Epithelial cell of proximal tubule (primary cell): ENCODE results near the gene SIRPA. TPM values are rescaled to one million over a fixed set of nuclear protein-coding genes. Genes with fewer than 3 reads are reported as not detected.

Experiments used
- DNase-seq: peaks from one replicate; pipeline ENCODE4 v3.0.0-alpha.2; 2011; ENCODE audit warnings: low read depth
- H3K4me3 ChIP-seq: 2 replicates; pipeline ENCODE4 v1.5.1; 2011; ENCODE audit warnings: low read depth, mild to moderate bottlenecking, low read length
- CTCF ChIP-seq: conservative IDR thresholded peaks from 2 replicates; pipeline ENCODE4 v1.5.1; 2012; ENCODE audit warnings: low read depth, mild to moderate bottlenecking, low read length
- total RNA-seq: library from RNA; depleted of rRNA; stranded (reverse); fragments of >200 nt; gene quantifications from 2 replicates; pipeline ENCODE4 v1.2.3, GENCODE V29; 2015

The SIRPA gene
- total RNA-seq, 1 donor from 2014 or later: 50.6 TPM

GRCh38 chr20:1892119-1892385 lies 3.2 kb upstream of the SIRPA start:
- H3K4me3 ChIP-seq: no peak overlapping the region
- TF ChIP-seq CTCF: no peak
- no peak for DNase-seq

- TF ChIP-seq CTCF: no peak
- peak overlapping the region; percentile 86 for H3K4me3 ChIP-seq
- no peak for DNase-seq
These were observed 1.3 kb upstream of the SIRPA start for GRCh38 chr20:1893721-1894470.

GRCh38 chr20:1894471-1894950 lies 696 bp upstream of the SIRPA start:
- no peak for DNase-seq
- no peak for TF ChIP-seq CTCF
- peak overlapping the region; percentile 86 for H3K4me3 ChIP-seq

GRCh38 chr20:1895674-1896483 lies 672 bp downstream of the SIRPA start:
- TF ChIP-seq CTCF: no peak
- no peak for DNase-seq
- H3K4me3 ChIP-seq: peak overlapping the region; percentile 86

GRCh38 chr20:1896484-1897258 lies 1.5 kb downstream of the SIRPA start:
- no peak for TF ChIP-seq CTCF
- DNase-seq: no peak
- peak overlapping the region; percentile 86 for H3K4me3 ChIP-seq

GRCh38 chr20:1897541-1897940 lies 2.3 kb downstream of the SIRPA start:
- H3K4me3 ChIP-seq: peak overlapping the region; percentile 86
- TF ChIP-seq CTCF: no peak
- no peak for DNase-seq
